Esophagus squamous epithelium (tissue), 5 donors: ENCODE results near the gene CNIH2. TPM values are rescaled to one million over a fixed set of nuclear protein-coding genes. Genes with fewer than 3 reads are reported as not detected.

Experiments
- DNase-seq: peaks from one replicate; lab custom pipeline; 2025; lab: John Stamatoyannopoulos, UW
- H3K27ac ChIP-seq, 4 donors: fragments of 200-600 bp; sonication (generic); one replicate each; pipeline ENCODE4 v1.5.1; 2016 to 2019; ENCODE audit warnings: mild to moderate bottlenecking in 1 of 4
- H3K27me3 ChIP-seq, 4 donors: fragments of 200-600 bp; sonication (generic); 1 replicate in 3 of 4; 2 replicates in 1 of 4; pipeline versions ENCODE4 v1.5.1 to v1.6.0; 2017 to 2021; ENCODE audit warnings: antibody characterized with exemption in 1 of 4
- H3K36me3 ChIP-seq, 3 donors: fragments of 200-600 bp; sonication (generic); one replicate each; pipeline ENCODE4 v1.5.1; 2016 to 2019
- H3K4me1 ChIP-seq, 3 donors: fragments of 200-600 bp; sonication (generic); one replicate each; pipeline ENCODE4 v1.5.1; 2017 to 2019
- H3K4me3 ChIP-seq, 4 donors: fragments of 200-600 bp; sonication (generic); 1 replicate in 3 of 4; 2 replicates in 1 of 4; pipeline ENCODE4 v1.5.1; 2016 to 2019; ENCODE audit warnings: mild to moderate bottlenecking in 2 of 4, moderate library complexity in 1 of 4
- H3K9me3 ChIP-seq, 3 donors: fragments of 200-600 bp; sonication (generic); one replicate each; pipeline ENCODE4 v1.5.1; 2016 to 2019
- POLR2A ChIP-seq, 4 donors: fragments of 450-650 bp; IDR thresholded peaks; one replicate each; pipeline ENCODE4 v1.6.1; 2017; ENCODE audit warnings: antibody characterized with exemption in 4 of 4, mild to moderate bottlenecking in 4 of 4, moderate library complexity in 3 of 4
- WGBS, 2 donors: methylation state at CpG; one replicate each; pipeline ENCODE4 v1.1.5; 2018; 5-methylcytosine and 5-hydroxymethylcytosine counted together
- intact Hi-C: fragments of 100-400 bp; cut with DNase I; formaldehyde crosslinking; loops from one replicate; pipeline ENCODE4 v1.15.0; 2022
- total RNA-seq, 4 donors: library from RNA; depleted of rRNA; stranded (reverse); fragments of >200 nt; gene quantifications; one replicate each; pipeline ENCODE4 v1.1.0, GENCODE V29; 2016
- TF ChIP-seq, protein P1 (sequence below), 6 experiments: fragments of 450-650 bp in 4 of 6; fragments of 200-600 bp in 2 of 6; sonication (generic) in 2 of 6; IDR thresholded peaks; one replicate each; pipeline ENCODE4 v1.5.1; 2016 to 2019; ENCODE audit warnings: antibody characterized with exemption in 6 of 6, mild to moderate bottlenecking in 4 of 6, moderate library complexity in 4 of 6
- donor health status: DM: yes; HTN: yes; CAD: no.

CNIH2 gene
- total RNA-seq, 4 donors from 2014 or later: 0.48 to 0.70 TPM; not detected in 2

DNA sequence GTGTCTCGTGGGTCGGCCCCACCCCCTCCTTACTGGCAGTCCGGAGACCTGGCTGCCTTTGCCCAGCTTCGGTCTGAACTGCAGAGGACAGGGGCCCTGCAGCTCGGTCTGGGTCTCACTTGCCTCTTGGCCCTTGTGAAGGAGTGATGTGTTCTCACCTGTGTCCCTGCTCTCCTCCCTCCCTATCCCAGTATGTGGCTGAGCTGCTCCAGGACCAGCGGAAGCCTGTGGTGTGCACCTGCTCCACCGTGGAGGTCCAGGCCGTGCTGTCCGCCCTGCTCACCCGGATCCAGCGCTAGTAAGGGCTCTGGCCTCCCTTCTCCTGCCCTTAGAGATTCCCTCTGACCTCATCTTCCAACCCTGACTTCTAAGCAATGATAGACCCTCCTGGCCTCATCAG, 45.2 kb upstream of the CNIH2 start:
- no peak for DNase-seq
- H3K27me3 ChIP-seq: no peaks in the 10 kb centered on the region
- WGBS, 2 donors: 87 to 100% methylated on average over 4 to 5 of the region's 11 CpGs
- no peaks in the 10 kb centered on the region for H3K4me1 ChIP-seq
- intact Hi-C loops: no loop called here
- peaks cover 18 to 100% (median 47%) of the 10 kb centered on the region in 3 donors for H3K36me3 ChIP-seq
- no peak overlapping the region for H3K4me3 ChIP-seq
- no peak overlapping the region for H3K27ac ChIP-seq
- H3K9me3 ChIP-seq: no peaks in the 10 kb centered on the region
- TF ChIP-seq POLR2A (IDR thresholded peaks at IDR 0.05): no peak
- TF ChIP-seq, protein P1, sequence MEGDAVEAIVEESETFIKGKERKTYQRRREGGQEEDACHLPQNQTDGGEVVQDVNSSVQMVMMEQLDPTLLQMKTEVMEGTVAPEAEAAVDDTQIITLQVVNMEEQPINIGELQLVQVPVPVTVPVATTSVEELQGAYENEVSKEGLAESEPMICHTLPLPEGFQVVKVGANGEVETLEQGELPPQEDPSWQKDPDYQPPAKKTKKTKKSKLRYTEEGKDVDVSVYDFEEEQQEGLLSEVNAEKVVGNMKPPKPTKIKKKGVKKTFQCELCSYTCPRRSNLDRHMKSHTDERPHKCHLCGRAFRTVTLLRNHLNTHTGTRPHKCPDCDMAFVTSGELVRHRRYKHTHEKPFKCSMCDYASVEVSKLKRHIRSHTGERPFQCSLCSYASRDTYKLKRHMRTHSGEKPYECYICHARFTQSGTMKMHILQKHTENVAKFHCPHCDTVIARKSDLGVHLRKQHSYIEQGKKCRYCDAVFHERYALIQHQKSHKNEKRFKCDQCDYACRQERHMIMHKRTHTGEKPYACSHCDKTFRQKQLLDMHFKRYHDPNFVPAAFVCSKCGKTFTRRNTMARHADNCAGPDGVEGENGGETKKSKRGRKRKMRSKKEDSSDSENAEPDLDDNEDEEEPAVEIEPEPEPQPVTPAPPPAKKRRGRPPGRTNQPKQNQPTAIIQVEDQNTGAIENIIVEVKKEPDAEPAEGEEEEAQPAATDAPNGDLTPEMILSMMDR (IDR thresholded peaks at IDR 0.05): no peak

- Histone ChIP-seq H3K27me3 (no peaks in the 10 kb centered on the region), H3K27ac (no peak overlapping the region), H3K4me3 (no peak overlapping the region), H3K9me3 (no peaks in the 10 kb centered on the region), H3K36me3 (peaks cover 18 to 100% (median 46%) of the 10 kb centered on the region in 3 donors), H3K4me1 (no peaks in the 10 kb centered on the region)
- WGBS, 2 donors: 91 to 92% methylated on average over 5 of the region's 5 CpGs
- TF ChIP-seq, protein P1 (IDR thresholded peaks at IDR 0.05): no peak
- TF ChIP-seq POLR2A (IDR thresholded peaks at IDR 0.05): no peak
- DNase-seq: no peak
- intact Hi-C loops: no loop called here
Observed at GRCh38 chr11:66233301-66233700, 44.7 kb upstream of the CNIH2 start.

- peaks cover 23 to 100% (median 64%) of the 10 kb centered on the region in 3 donors for H3K36me3 ChIP-seq
- no peak overlapping the region for H3K4me3 ChIP-seq
- H3K27ac ChIP-seq: no peak overlapping the region
- no peaks in the 10 kb centered on the region for H3K27me3 ChIP-seq
- intact Hi-C loops: no loop called here
- no peaks in the 10 kb centered on the region for H3K9me3 ChIP-seq
- TF ChIP-seq, protein P1 (IDR thresholded peaks at IDR 0.05): no peak
- no peak for TF ChIP-seq POLR2A (IDR thresholded peaks at IDR 0.05)
- no peak for DNase-seq
- no peaks in the 10 kb centered on the region for H3K4me1 ChIP-seq
- 78 to 98% methylated on average over 6 to 10 of the region's 11 CpGs for WGBS, 2 donors
Observed at GRCh38 chr11:66235141-66235540, 42.8 kb upstream of the CNIH2 start.

- Histone ChIP-seq H3K27me3 (no peaks in the 10 kb centered on the region), H3K27ac (no peak overlapping the region), H3K9me3 (no peaks in the 10 kb centered on the region), H3K4me3 (no peak overlapping the region), H3K36me3 (peaks cover 28 to 100% (median 54%) of the 10 kb centered on the region in 3 donors), H3K4me1 (no peaks in the 10 kb centered on the region)
- DNase-seq: no peak
- intact Hi-C loops: no loop called here
- TF ChIP-seq POLR2A (IDR thresholded peaks at IDR 0.05): no peak
- TF ChIP-seq, protein P1 (IDR thresholded peaks at IDR 0.05): no peak
- WGBS, 2 donors: 88 to 90% methylated on average over 5 to 6 of the region's 6 CpGs
Observed at GRCh38 chr11:66237867-66238266, 40.1 kb upstream of the CNIH2 start.

GRCh38 chr11:66238786-66239413, 39.1 kb upstream of the CNIH2 start:
- peaks cover 18 to 100% (median 46%) of the 10 kb centered on the region in 3 donors for H3K36me3 ChIP-seq
- 73 to 85% methylated on average over 2 to 6 of the region's 17 CpGs for WGBS, 2 donors

More at GRCh38 chr11:66238786-66239413, 39.1 kb upstream of the CNIH2 start:
- intact Hi-C loops: no loop called here
- H3K9me3 ChIP-seq: no peaks in the 10 kb centered on the region
- H3K27me3 ChIP-seq: no peaks in the 10 kb centered on the region
- no peak overlapping the region for H3K4me3 ChIP-seq
- TF ChIP-seq POLR2A (IDR thresholded peaks at IDR 0.05): no peak
- TF ChIP-seq, protein P1 (IDR thresholded peaks at IDR 0.05): no peak
- DNase-seq: no peak
- H3K27ac ChIP-seq: no peak overlapping the region
- H3K4me1 ChIP-seq: no peaks in the 10 kb centered on the region
